Activated T-helper 1 cell treated with anti-CD3 and anti-CD28 coated beads, Interleukin-2, amount 50 U/mL, for 16 hours (primary cell): ENCODE data around the gene BMP2.

Experiments used
- DNase-seq, 2 donors: peaks; one replicate each; pipeline ENCODE4 v3.0.0-alpha.2; 2020; ENCODE audit warnings: low read depth in 1 of 2, low spot score in 1 of 2

BMP2 gene

GRCh38 chr20:6767536-6768227 is at the start of gene BMP2:
BMP2 (plus strand) TSS chr20:6767686; CDS start chr20:6770127, 2,441 bp downstream.
- DNase-seq: no peak

DNA sequence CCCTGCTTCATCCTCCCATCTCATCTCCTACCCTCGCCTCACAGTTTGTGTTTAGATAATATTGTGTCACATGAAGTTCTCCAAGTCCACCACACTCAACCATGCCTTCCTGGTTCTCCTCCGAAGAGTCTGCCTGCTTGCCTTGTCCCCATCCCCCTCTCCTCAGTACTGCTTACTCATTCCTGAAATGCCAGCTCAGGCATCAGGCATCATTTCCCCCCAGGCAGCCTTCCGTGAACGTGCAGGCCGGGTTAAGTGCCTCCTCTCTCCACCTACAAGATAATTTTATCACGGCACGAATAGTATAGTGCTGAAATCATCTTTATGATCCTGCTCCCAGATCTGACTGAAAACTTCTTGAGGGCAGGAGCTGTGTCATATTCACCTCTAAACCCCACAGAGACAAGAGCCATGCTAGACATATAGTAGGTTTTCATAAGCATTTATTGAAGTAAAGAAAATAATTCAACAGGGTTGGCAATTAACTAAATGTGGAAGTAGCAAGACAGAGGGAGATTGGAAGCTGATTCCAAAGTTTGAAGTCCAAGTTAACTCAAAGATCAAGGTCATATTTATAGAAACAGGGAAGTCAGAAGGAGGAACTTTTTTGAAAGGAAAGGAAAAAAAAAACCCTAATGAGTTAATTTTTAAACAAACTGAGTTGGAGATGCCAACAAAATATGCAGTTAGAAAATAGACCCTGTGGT is 48.7 kb upstream of the BMP2 start:
- no peak for DNase-seq

GRCh38 chr20:6719369-6719721 is 48.1 kb upstream of the BMP2 start:
- no peak for DNase-seq

GRCh38 chr20:6726761-6727160 is 40.7 kb upstream of the BMP2 start:
- no peak for DNase-seq

DNA sequence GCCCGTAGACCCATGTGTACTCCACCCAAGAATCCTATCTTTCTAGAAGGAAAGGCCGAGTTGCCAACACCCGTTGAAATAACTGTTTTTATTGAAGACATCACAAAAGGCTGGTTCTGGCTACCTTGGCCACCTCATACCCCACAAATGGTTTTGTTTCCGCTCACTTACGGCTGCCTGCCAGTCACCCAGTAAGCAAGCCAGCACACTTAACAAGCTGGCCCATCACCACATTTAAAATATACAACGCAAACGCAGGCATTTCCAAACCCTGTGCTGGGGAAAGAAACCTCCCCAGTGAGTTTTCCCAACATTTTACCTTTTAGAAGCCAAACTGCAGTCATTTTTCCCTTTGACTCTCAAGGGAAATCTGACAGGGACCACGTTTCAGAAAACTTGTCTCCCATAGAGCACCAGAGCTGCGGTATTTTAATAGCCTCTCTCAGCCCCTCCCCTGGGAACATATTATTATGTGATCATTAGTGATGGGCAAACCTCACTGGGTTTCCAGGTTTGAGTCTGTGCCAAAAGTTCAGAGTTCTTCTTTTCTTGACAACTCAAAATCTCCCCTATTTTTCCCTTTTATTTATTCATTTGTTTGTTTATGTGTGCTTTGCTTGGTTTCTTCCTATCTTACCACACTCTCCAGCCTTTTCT is 36.7 kb upstream of the BMP2 start:
- DNase-seq: no peak

DNA sequence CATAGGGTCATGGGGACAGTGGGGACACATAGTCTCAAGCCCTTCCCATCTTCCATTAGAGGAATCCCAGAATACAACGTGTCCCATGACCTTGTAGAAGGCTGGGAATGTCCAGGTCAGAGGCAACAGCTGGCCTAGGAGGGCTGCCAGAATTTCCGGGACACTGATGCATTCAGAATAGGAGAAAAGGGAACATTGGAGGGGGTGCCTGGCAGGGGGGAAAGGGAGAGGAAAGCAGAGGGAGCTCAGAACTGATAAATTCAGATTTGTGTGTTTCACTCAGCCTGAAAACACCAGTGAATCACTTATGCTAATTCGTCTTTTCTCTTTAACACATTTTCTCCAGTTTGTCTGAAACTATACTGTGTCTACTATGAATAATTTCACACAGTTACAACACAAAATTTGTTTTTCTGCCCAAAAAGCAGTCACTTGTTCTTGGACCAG is 35.5 kb upstream of the BMP2 start:
- DNase-seq: no peak

- DNase-seq: no peak
Measured at GRCh38 chr20:6732851-6733250, 34.6 kb upstream of the BMP2 start.

GRCh38 chr20:6733965-6734364 is 33.5 kb upstream of the BMP2 start:
- DNase-seq: no peak

DNA sequence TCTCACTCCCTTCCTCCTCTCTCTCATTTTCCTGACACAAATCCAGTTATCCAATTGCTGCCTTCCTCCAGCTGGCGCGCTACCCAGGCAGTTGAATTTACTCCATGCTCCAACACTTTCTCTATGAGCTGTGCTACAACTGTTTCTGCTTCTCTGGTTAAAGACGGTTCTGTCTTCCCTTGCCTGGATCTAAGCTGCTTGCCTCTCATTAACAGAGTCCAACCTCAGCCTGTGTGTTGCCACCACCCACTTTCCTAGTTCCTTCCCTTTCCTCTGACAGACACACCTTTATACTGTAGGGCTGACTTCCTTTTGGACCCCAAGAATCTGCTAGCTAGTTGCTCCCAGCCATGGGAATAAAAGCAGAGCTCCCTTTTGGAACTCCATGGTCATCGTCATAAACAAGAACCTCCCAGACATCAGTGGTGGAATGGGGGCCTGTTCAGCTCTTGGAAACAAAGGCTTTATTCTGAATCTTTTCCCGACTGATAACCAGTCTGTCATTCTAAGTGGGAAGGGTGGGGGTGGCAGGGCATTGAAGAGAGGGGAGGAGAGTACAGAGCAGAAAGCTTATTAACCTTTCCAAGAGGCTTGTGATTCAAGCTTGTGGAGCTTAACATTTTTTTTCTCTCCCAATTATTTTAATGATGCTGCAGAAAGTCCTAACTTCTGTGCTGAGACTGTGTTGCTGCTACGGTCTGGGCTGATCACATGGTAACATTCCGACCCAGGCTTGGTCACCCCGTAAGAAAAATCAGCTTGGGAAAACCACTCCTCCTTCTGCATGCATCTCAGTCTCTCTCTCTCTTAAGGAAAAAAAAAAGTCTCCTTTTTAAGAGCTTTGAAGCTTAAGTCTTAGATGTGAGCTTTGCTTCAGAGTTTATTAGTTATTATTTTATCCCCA is 31.3 kb upstream of the BMP2 start:
- no peak for DNase-seq

GRCh38 chr20:6739406-6739805 is 28.1 kb upstream of the BMP2 start:
- no peak for DNase-seq

DNA sequence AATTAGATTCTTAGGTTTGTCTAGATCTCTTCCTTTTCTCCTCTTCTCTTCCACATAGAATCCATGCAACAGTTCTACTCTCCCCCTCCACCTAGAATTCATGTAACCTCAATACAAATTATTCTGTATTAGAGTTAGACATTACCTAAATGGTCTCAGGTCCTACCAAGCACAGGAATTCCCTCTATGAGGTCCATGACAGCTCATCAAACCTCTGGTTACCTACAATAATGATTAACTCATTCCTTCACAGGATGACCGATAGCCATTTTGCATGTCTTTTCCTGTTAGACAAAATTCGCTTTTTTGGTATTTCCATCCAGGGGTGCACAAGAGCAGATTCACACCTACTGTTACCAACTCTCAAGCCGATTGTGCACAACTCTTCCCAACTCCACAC is 27.4 kb upstream of the BMP2 start:
- no peak for DNase-seq

DNA sequence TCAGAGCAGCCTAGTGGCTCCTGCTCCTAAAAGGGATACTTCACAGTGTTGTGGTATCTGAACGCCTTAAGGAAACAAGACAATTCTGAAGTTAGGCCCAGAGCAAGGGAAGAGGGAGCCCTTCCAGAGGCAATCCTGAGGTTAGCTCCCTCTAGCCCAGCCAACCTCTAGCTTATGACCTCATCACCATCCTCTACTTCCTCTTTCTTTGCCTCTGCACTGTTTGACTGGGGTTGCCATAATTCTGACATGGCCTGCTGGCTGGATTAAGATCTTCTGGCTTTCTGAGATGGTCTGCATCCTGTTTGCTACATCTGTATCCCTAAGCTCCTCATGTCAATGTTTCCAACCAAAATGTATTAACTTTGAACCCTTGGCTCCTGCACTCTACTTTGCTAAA is 23.3 kb upstream of the BMP2 start:
- DNase-seq: no peak

- no peak for DNase-seq
Measured at GRCh38 chr20:6744805-6745204, 22.7 kb upstream of the BMP2 start.

DNA sequence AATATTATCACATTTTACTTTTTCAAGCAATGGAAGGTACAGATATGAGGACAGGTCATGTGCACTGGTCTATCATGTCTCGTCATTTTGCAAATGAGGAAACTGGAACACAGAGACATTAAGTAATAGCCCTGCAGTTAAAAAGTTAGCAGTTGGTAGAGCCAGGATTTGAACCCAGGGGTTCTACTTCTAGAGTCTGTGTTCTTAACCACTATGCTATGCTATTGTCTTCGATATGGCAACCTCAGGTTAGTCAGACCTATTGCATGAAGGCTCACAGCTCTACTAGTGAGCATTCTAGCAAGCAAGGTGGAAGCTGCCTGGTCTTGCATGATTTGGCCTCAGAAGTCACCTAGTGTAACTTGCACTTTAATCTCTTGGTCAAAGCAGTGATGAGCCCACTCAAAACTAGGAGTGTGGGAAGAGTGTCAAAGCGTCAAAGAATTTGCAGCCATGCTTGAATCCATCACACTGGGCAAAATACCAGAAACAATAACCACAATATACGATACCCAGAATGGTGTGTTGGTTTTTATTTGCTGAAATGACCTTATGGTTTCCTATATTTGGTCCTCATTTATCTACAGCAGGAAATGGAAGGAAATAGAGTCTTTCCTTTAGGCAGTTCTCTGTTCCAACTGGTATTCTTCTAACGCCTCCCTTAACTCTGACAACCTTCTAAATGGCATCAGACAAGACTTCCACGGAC is 20.4 kb upstream of the BMP2 start:
- no peak for DNase-seq

DNA sequence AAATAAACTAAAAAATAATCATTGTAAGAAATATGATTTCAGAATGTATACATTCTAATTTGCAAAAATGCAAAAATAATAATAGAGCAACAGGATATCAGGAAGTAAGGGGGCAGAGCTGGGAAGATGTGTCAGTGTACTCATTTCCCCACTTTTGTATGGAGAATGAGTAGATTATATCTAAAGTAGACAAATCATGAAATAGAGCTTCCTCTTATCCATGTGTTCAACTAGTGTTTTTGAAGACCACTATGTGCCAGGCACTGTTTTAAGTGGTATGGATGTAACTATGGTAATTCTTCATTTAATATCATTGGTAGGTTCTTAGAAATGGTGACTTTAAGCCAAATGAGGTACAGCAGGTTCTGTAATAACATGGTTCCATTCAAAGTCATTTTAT is 17.0 kb upstream of the BMP2 start:
- no peak for DNase-seq

GRCh38 chr20:6756693-6757595 is 10.5 kb upstream of the BMP2 start:
- no peak for DNase-seq

DNA sequence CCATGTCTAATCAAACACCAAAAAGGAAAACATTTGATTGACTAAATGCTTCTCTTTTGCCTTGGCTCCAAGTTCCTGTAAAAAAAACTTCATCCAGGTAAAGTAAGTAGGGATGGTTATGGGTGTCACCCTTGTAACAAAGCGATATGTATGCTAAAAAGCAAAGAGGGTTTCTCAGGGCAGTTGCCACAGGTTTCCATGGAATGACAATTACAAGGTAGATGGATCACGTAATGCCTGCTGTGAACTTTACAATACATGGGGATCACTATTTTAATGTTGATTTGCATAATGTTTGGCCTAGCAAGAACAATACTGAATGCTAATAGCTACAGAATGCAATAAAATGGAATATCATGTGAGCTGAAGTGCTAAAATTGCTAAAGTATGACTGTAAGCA is 2.9 kb upstream of the BMP2 start:
- no peak for DNase-seq

DNA sequence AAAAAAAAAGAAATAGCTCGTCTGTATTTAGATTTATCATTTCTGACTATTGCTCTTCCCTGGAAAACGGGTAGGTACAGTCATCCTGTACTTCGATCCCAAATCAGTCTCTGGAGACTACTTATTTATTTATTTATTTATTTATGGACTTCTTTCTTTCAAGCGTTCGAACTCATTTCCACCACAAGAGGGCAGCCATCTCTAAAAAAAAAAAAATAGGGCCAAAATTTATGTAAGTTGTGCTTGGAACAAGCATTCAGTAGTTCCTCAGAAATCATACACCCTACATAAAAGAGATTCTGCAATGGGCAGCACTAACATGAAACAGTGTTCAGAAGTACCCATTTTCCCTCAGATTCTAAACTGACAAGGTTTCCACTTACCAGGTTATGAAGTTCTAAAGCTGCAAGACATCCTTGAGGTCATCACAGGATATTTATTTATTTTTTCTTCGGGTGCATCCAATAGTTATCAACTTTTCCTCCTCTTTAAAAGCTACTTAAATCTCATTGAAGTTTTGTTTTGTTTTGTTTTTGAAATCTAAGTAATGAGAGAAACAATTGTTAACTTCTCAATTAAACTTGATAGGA is 1.9 kb upstream of the BMP2 start:
- DNase-seq: no peak

- DNase-seq: no peak
Measured at GRCh38 chr20:6766433-6766832, 1.1 kb upstream of the BMP2 start.
